ENCODE measurements around the gene MCAT.

MCAT gene

GRCh38 chr22:43131773-43132501 is 11.3 kb downstream of the MCAT start:
- Histone ChIP-seq H3K4me3 (ENCODE audit: low read length) (no peak overlapping the region), H4K20me1 (ENCODE audit: insufficient read depth, low read length) (no peaks in the 10 kb centered on the region), H3K4me1 (ENCODE audit: low read length) (peaks cover 18% of the 10 kb centered on the region), H3K9ac (ENCODE audit: low read length) (no peak overlapping the region), H2AFZ (ENCODE audit: low read length) (no peak overlapping the region), H3K27ac (ENCODE audit: low read length) (no peak overlapping the region), H3K9me3 (replicated peaks; ENCODE audit: insufficient read depth, low read length) (no peaks in the 10 kb centered on the region), H3K27me3 (replicated peaks; ENCODE audit: insufficient read depth, low read length) (no peaks in the 10 kb centered on the region), H3K36me3 (replicated peaks; ENCODE audit: insufficient read depth, low read length) (no peaks in the 10 kb centered on the region), H3K9me2 (replicated peaks; ENCODE audit: insufficient read depth, low read length) (no peaks in the 10 kb centered on the region), H3K4me2 (ENCODE audit: low read depth, low read length) (no peak overlapping the region), H3K79me2 (ENCODE audit: low read length) (no peaks in the 10 kb centered on the region), H3F3A (ENCODE audit: insufficient read depth, low read length) (peaks cover 7% of the 10 kb centered on the region; the same call in 1 of the 2 replicates)
- no peak for DNase-seq
- TF ChIP-seq, protein P1, sequence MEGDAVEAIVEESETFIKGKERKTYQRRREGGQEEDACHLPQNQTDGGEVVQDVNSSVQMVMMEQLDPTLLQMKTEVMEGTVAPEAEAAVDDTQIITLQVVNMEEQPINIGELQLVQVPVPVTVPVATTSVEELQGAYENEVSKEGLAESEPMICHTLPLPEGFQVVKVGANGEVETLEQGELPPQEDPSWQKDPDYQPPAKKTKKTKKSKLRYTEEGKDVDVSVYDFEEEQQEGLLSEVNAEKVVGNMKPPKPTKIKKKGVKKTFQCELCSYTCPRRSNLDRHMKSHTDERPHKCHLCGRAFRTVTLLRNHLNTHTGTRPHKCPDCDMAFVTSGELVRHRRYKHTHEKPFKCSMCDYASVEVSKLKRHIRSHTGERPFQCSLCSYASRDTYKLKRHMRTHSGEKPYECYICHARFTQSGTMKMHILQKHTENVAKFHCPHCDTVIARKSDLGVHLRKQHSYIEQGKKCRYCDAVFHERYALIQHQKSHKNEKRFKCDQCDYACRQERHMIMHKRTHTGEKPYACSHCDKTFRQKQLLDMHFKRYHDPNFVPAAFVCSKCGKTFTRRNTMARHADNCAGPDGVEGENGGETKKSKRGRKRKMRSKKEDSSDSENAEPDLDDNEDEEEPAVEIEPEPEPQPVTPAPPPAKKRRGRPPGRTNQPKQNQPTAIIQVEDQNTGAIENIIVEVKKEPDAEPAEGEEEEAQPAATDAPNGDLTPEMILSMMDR (IDR thresholded peaks at IDR 0.05; ENCODE audit: low read length), result no peak
- no peak for TF ChIP-seq EZH2 (optimal IDR thresholded peaks at IDR 0.05; ENCODE audit: low read depth, low read length)
- TF ChIP-seq EZH2phosphoT487 (IDR thresholded peaks at IDR 0.05; ENCODE audit: low read length), result no peak

DNA sequence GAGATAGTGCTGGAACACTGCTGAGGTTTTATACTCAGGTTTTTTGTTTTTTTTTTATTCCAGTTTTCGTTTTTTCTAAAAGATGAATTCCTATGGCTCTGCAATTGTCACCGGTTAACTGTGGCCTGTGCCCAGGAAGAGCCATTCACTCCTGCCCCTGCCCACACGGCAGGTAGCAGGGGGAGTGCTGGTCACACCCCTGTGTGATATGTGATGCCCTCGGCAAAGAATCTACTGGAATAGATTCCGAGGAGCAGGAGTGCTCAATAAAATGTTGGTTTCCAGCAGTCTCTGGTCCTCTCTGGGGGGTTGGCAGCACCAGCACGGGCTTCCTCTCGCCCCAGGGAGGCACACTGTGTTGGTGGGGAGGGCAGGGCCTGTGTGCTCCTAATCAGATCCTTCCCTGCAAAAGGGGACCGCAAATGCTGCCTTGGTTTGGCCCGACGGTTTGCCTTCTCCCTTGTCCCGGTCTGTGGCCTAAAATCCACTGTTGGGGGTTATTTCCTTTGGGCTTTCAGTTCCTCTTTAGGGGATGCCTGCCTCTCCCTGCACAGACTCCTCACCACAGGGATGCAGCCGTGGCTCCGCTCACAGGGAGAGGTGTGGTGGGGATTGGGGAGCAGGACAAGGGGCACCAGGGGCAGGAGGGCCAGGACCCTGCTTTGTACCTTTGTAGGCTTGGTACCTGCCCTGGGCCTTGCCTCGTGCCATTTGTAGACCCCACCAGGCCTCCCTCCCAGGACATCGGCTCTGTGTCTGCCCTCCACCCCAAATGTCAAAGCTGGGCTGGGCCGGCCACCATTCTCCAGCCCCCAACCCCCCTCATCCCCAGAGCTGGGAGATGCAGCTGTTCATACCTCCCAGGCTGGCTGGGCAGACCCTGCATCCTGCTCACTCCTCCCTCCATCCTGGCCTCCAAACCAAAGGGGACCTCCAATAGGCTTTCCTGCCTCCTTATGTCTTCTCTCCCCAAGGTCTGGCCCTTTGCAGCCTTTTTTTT is 13.5 kb downstream of the MCAT start:
- H3K36me3 ChIP-seq (replicated peaks; ENCODE audit: insufficient read depth, low read length), result no peaks in the 10 kb centered on the region

GRCh38 chr22:43128928-43129424 is 14.2 kb downstream of the MCAT start:
- H3K9ac ChIP-seq (ENCODE audit: low read length), result peak overlapping the region; percentile 20; the same call in 1 of the 2 replicates
- no peak overlapping the region for H2AFZ ChIP-seq (ENCODE audit: low read length)
- no peaks in the 10 kb centered on the region for H3K79me2 ChIP-seq (ENCODE audit: low read length)
- no peaks in the 10 kb centered on the region for H3K27me3 ChIP-seq (replicated peaks; ENCODE audit: insufficient read depth, low read length)
- H3K27ac ChIP-seq (ENCODE audit: low read length), result peak overlapping the region; percentile 55; the same call in 1 of the 2 replicates
- H3K4me2 ChIP-seq (ENCODE audit: low read depth, low read length), result peak overlapping the region; percentile 63; the same call in 1 of the 2 replicates
- no peaks in the 10 kb centered on the region for H3K9me3 ChIP-seq (replicated peaks; ENCODE audit: insufficient read depth, low read length)
- H3K36me3 ChIP-seq (replicated peaks; ENCODE audit: insufficient read depth, low read length), result no peaks in the 10 kb centered on the region
- H3K4me3 ChIP-seq (ENCODE audit: low read length), result no peak overlapping the region
- H3K4me1 ChIP-seq (ENCODE audit: low read length), result peaks cover 18% of the 10 kb centered on the region
- TF ChIP-seq, protein P1 (IDR thresholded peaks at IDR 0.05; ENCODE audit: low read length), result no peak
- no peak for TF ChIP-seq EZH2phosphoT487 (IDR thresholded peaks at IDR 0.05; ENCODE audit: low read length)
- TF ChIP-seq EZH2 (optimal IDR thresholded peaks at IDR 0.05; ENCODE audit: low read depth, low read length), result no peak
- no peaks in the 10 kb centered on the region for H4K20me1 ChIP-seq (ENCODE audit: insufficient read depth, low read length)
- H3K9me2 ChIP-seq (replicated peaks; ENCODE audit: insufficient read depth, low read length), result no peaks in the 10 kb centered on the region
- peaks cover 7% of the 10 kb centered on the region; the same call in 1 of the 2 replicates for H3F3A ChIP-seq (ENCODE audit: insufficient read depth, low read length)
- DNase-seq, result peak; percentile 92

More for the DNA sequence above, 13.5 kb downstream of the MCAT start:
- H3K9me2 ChIP-seq (replicated peaks; ENCODE audit: insufficient read depth, low read length), result no peaks in the 10 kb centered on the region
- no peaks in the 10 kb centered on the region for H4K20me1 ChIP-seq (ENCODE audit: insufficient read depth, low read length)
- H3K4me1 ChIP-seq (ENCODE audit: low read length), result peaks cover 18% of the 10 kb centered on the region
- no peak for DNase-seq
- no peak overlapping the region for H3K4me3 ChIP-seq (ENCODE audit: low read length)
- H3K27ac ChIP-seq (ENCODE audit: low read length), result peak overlapping the region; percentile 25; the same call in 1 of the 2 replicates
- H3K9me3 ChIP-seq (replicated peaks; ENCODE audit: insufficient read depth, low read length), result no peaks in the 10 kb centered on the region
- H3K27me3 ChIP-seq (replicated peaks; ENCODE audit: insufficient read depth, low read length), result no peaks in the 10 kb centered on the region
- no peak overlapping the region for H3K9ac ChIP-seq (ENCODE audit: low read length)
- no peaks in the 10 kb centered on the region for H3K79me2 ChIP-seq (ENCODE audit: low read length)
- peak overlapping the region; percentile 63 for H3K4me2 ChIP-seq (ENCODE audit: low read depth, low read length)
- TF ChIP-seq, protein P1 (IDR thresholded peaks at IDR 0.05; ENCODE audit: low read length), result no peak
- TF ChIP-seq EZH2 (optimal IDR thresholded peaks at IDR 0.05; ENCODE audit: low read depth, low read length), result no peak
- TF ChIP-seq EZH2phosphoT487 (IDR thresholded peaks at IDR 0.05; ENCODE audit: low read length), result no peak
- H2AFZ ChIP-seq (ENCODE audit: low read length), result no peak overlapping the region
- peaks cover 7% of the 10 kb centered on the region; the same call in 1 of the 2 replicates for H3F3A ChIP-seq (ENCODE audit: insufficient read depth, low read length)

All from MM.1S (cell line).